ENCODE results near the gene FOCAD.

- no peak for TF ChIP-seq SMC3 (IDR thresholded peaks at IDR 0.05; ENCODE audit: borderline replicate concordance, low read length)
- no peak for TF ChIP-seq EZH2 (IDR thresholded peaks at IDR 0.05; ENCODE audit: borderline replicate concordance, control insufficient read depth, low read depth, low read length)
- TF ChIP-seq CTCF (IDR thresholded peaks at IDR 0.05 in 2 of 3, conservative IDR thresholded peaks at IDR 0.05 in 1 of 3; ENCODE audit: control insufficient read depth in 2 of 3, extremely low read depth in 1 of 3, insufficient read depth in 1 of 3, low read depth in 3 of 3, low read length in 3 of 3), result no peak
- TF ChIP-seq FOXM1 (IDR thresholded peaks at IDR 0.05; ENCODE audit: low read depth, low read length), result no peak
- no peak for TF ChIP-seq ATF2 (IDR thresholded peaks at IDR 0.05; ENCODE audit: low read length)
- no peak for TF ChIP-seq ZNF24 (IDR thresholded peaks at IDR 0.05)
- no peak for TF ChIP-seq ATF7 (IDR thresholded peaks at IDR 0.05; ENCODE audit: low read depth)
- no peak for TF ChIP-seq JUNB (IDR thresholded peaks at IDR 0.05)
- no peak for TF ChIP-seq GABPA (IDR thresholded peaks at IDR 0.05; ENCODE audit: low read depth)
- TF ChIP-seq CREB1 (IDR thresholded peaks at IDR 0.05; ENCODE audit: low read depth), result no peak
- no peak for TF ChIP-seq POLR2A (IDR thresholded peaks at IDR 0.05; ENCODE audit: low read depth, low read length)
- TF ChIP-seq SPI1 (IDR thresholded peaks at IDR 0.05; ENCODE audit: borderline replicate concordance, insufficient read depth, low read depth, low read length), result no peak
- TF ChIP-seq ZNF687 (IDR thresholded peaks at IDR 0.05), result no peak
- TF ChIP-seq IRF4 (IDR thresholded peaks at IDR 0.05; ENCODE audit: low read depth, low read length), result no peak
Measured at GRCh38 chr9:20746967-20747366, 62.9 kb downstream of the FOCAD start.
